HG03064 (cell line): ENCODE results near the gene TCL1A.
"Not testable (repeated sequence)": the region's sequence is repeated elsewhere in the genome, so short reads cannot be mapped to it uniquely, and the experiment has no call there.

Experiments used
- ATAC-seq: cut with Tn5 transposase; IDR thresholded peaks from one replicate; pipeline ENCODE4 v1.9.1; 2021; ENCODE audit warnings: low read depth; ENCODE audit not compliant: unreplicated experiment

Gene TCL1A

DNA sequence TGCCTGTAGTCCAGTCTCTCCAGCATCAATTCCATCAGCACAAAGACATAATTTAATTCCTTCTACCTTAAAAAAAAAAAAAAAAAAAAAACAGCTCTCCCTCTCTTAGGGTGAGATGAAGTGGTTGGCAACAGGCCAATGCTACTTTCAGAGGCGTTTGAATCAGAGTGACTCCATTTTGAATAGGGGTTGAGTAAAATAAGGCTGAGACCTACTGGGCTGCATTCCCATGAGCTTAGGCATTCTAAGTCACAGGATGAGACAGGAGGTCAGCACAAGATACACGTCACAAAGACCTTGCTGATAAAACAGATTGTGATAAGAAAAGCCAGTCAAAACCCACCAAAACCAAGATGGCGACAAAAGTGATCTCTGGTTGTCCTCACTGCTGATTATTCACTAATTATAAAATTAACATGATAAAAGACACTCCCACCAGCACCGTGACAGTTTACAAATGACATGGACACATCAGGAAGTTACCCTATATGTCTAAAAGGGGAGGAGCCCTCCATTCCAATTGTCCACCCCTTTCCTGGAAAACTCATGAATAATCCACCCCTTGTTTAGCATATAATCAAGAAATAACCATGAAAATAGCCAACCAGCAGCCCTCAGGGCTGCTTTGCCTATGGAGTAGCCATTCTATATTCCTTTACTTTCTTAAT lies 34.6 kb downstream of the TCL1A start:
- no peak for ATAC-seq

DNA sequence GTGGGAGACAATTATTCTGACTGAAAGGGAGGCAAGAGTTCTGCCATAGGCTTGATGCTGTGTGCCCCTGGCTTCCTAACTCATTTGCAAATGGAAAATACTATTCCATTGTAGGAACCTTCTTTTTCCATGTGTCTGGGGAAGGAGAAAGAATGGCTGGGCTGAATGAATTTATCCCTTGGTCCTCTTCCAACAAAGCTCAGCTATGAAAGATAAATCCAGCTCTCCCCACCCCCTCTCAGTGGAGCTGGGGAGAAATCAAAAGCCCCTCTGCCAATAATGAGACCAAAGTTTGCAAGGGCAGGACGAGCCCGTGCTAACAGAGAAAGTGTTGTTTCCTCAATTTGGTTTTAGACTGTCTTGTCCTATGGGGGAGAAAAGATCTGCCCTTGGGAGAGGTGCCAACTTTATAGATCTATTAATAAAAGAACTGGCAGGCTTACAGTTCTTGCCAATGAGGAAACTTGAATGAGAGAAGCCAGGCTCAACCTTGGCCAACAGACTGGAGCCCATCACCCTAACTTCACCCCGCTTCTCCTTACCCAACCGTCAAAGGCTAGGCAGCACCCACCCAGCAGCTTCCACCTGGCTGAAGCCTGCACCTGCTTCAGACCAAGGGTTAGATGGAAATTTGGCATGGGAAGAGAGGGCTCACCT lies 36.6 kb downstream of the TCL1A start:
- ATAC-seq: no peak

DNA sequence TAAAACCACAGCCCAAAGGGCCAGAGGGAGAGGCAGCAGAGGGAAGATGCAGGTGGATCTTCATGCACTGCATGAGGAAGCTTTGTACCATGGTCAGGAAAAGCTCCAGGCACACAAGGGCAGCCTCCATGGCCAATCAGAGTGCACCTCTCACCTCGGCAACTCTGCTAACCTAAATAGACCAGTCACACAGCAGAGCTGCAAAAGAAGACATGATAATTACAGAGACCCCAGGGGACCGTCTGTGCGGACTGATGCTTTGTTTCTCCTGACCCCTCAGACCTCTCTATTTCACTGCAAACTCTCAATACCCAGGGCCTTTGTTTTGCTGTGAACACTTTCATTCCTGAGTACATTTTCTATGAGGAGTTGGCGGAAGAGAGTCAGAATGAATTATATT lies 38.4 kb downstream of the TCL1A start:
- ATAC-seq: no peak

DNA sequence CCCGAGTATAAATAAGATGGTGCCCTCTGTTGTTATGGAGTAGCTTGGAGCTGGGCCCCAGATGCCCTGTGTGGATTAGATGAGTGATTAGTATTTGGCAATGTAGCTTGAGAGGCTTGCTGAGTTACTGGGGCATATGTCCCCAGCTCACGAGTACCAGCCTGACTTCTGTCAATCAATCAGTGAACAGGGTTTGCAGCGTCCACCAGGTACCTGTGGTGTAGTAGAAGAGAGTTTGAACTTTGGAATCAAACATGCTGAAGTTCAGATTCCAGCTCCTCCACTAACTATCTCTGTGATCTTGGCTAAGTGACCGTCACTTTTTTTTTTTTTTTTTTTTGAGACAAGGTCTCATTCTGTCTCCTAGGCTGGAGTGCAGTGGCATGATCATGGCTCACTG lies 39.3 kb downstream of the TCL1A start:
- ATAC-seq: no peak

DNA sequence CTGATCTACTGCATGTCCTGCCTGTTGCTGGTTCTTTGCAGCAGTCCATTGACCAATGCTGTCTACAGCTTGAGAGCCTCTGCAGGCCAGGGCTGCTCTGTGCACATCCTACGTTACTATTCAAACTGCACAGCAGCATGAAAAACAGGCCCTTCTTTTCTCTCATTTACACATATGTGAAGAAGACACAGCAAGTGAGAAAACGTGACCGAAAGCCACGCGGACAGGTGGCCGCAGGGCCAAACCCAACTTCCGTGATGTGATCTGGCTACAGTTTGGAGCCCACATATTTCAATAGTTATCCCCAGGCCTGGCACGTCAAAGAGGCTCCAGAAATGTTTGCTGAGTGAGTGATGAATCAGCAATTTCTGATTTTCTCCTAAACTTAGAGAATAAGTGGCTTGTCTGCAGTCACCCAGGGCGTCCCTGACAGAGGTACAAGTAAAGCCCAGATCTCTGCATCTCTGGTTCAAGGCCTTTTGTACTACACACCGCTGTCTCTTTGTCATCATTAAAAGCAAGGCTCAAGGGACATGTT lies 45.6 kb downstream of the TCL1A start:
- ATAC-seq: no peak

DNA sequence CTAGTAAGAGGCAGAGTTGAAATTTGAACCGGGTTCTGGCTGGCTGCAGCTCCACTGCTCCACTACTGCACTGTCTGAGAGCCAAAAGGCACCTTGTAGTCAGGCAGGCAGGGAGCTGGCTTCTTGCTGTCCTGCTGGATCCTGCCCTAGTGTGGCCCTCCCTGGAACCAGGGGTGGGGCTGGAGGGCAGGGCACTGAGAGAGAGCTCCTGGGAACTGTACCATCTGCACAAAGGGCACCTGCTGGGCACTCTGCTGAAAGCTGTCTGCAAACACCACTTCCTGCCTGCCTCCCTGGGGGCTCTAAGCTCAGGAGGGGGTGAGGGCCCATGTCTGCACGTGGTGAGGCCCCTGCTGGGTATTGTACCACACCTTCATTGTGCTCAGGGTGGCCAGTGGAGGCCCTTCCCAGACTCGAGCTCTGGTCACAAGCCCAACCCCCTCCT lies 46.7 kb downstream of the TCL1A start:
- ATAC-seq: no peak

DNA sequence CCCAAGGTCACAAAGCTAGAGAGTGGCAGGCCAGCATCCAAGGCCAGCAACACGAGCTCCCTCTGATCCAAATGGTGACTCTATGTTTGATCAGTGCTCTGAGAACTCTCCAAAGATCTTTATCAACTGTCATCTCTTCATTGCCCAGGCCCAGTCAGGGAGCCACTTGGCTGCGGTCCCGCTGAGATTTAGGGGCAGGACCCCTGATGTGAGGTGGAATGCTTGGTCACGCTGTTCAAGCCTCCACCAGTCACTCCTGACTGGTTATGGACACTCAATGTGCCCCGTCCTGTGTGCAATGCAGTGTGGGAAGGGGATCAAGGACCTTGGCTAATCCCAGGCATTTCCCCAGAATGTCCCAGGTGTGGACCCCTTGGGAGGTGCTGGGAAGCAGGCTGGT lies 47.5 kb downstream of the TCL1A start:
- no peak for ATAC-seq

DNA sequence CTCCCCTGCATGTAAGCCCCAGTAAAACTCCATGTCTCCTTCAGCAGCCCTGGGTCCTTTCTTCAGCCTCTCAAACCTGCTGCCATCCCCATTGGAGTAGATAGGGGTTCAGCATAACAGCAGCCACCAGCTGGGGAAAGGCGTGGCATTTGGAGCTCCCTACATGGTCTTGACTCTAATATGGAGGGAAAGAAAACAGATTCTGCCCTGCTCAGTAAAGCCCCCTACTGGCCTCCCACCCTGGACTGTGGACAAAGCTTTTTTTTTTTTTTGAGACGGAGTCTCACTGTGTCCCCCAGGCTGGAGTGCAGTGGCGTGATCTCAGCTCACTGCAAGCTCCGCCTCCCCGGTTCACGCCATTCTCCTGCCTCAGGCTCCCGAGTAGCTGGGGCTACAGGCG lies 48.4 kb downstream of the TCL1A start:
- not testable (repeated sequence) for ATAC-seq

DNA sequence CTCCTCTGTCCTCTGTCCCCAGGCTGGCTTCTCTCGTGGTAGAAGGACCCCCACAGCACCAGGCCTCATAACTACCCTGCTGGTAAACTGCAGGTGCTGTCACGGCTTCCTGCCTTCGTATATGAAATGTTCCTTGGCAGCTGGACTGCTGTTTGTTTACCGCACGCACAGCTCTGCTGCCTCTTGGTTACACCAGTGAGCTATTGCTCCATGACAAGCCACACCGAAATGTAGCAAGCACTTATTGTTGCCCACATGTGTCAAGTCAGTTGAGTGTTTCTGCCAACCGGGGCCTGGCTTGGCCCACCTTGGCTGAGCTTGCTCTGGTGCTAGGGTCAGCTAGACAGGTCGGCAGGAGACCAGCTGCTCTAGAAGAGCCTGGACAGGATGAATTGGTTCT lies 49.4 kb downstream of the TCL1A start:
- no peak for ATAC-seq

DNA sequence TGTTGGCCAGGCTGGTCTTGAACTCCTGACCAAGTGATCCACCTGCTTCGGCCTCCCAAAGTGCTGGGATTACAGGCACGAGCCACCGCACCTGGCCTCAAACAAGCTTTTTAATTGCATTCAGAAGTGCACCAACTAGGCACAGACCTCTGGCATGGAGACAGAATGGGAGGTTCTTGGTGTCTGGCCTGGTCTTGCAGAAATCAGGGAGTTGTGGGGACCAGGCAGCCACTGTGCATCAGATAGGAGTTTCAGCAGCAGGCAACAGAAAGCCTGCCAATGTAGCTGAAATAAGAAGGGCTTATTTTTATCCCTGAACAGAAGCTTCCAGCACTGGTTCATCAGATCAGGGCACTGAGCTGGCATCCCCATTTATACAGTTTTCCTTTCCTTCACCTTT lies 49.9 kb downstream of the TCL1A start:
- no peak for ATAC-seq

DNA sequence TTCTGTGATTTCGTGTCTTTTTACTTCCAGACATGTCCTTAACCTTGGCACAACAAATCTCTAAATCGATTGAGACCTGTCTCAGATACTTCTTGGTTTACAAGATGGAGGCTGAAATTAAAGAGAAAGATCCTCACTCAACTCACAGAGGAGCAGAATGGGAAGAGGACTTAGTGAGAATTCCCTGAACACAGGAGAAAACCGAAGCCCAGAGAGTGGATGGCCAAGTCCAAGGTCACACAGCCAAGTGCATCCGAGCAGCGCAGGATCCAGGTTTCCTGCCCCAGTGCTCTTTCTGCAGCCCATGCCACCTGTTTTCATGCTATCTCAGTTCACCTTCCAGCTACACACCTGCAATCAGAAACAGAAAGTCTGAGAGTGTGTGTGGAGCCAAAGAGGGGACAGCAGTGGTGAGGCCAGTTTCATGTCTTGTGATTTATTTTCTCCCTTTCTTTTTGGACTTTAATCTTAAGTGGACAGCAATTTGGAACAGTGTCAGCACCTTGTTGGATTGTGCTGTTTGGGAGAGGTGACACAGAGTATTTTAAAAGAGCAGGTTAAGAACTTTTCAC lies 50.6 kb downstream of the TCL1A start:
- ATAC-seq: no peak

DNA sequence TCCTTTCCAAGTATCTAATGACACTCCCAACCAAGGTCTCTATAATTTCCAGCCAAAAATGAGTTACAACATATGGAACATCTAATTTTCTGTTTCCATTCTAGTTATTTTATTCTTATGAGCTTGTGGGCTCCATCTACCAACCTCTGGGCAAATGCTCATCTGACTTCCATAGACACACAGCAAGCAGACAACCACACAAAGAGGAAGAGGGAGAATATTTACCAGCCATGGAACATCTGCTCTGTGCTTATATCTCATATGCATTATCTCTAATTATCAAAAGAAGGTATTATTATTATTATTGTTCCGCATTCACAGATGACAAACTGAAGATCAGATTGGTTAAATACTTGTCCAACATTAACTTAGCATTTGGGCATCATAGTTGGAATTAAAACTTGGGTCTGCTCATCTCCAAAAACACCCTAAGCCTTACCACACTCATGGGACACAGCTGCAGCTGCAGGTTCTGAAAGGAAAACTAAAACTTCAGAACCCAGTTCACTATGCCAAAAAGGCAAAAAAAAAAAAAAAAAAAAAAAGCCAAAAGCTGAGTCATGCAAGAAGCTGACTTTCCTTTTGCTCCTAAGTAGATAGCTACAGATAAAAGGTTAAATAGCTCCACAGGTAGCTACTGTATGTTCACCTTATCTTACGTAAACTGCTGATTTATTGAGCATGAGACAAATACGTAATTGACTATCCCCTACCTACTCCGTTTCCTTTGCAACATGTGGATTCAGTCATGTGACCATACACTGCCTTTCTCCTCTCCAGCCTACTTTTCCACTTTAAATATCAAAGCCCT lies 51.3 kb downstream of the TCL1A start:
- ATAC-seq: no peak

DNA sequence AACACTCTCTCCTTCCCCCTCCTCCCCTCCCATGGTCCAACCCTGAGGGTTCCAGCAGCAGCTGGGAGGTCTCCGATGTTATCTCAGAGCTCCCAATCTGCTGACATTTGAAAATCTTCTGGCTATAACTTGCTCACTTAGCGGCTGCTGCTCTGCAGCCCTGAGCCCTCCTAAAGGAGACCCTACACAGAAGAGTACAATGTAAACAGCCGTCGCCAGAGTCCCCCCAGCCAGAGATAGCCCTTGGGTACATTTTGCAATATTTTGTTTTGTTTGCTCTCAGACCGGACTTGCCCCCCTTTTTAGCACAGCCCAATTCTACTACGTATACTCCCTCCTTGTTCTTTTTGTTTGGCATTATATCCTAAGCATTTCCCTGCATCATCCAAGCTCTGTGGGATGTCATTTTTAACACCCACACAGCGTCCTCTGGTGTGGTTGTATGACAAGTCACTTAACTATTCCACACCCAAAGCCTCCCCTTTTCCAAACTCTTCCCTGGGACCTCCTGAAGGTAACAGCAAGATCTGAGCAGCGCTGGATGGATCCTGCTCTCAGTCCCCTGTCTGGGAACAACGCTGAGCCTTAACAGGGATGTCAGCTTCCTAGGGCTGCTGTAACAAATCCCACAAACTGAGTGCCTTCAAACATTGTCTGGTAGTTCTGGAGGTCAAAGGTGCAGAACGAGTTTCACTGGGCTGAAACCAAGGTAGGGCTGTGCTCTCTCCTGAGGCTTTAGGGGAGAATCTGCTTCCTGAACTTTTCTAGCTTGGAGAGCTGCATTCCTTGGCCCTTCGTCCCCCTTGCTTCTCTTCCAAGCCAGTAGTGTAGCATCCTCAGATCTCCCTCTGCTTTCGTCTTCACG lies 53.0 kb downstream of the TCL1A start:
- ATAC-seq: no peak

DNA sequence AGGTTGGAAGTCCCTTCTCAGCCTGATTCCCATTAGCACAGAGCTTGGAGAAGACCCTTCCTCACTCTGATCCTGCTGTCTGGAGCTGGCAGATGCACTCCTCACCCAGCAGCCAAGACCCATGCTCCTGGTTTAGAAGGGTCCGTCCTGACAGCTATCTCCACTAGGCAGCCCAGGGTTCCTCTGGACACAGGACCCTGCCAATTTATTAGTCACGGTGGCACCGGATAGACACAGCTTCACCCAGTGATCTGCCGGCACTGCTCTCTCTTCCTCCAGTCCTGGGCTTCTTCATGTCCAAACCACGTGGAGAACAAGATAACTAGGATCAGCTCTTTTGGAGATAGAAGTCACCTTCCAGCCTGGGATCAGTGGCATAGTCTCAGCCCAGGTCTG lies 53.9 kb downstream of the TCL1A start:
- no peak for ATAC-seq
